ENCODE results near the gene ERMP1. TPM values are rescaled to one million over a fixed set of nuclear protein-coding genes. Genes with fewer than 3 reads are reported as not detected.

ERMP1 gene
- total and polyA plus RNA-seq, 2 donors (not counting 1 experiment from before 2014, with no cell fraction given): 4.9 to 10.6 TPM

DNA sequence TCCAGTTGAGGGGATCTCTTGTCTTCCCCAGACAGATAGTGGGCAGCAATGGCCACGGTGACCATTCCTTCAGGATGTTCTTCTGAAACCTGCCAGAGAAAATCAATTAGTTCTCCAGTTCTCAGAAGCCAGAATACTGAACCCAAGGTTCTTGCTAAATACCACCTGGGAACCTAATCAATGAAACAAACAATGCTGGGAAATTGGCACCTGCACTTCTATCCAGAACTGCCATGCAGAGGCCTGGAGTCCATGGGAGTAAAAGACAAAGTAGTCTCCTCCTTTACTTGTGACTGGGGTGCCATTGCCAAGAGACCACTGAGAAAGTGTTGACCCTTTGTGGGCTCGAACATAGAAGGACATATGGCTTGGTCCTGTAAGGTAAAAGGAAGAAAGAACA is 45.7 kb downstream of the ERMP1 start:
- H3K27ac ChIP-seq (ENCODE audit: low read length in 2 of 2): no peak overlapping the region
- no peaks in the 10 kb centered on the region for H4K20me1 ChIP-seq (ENCODE audit: control insufficient read depth, insufficient read depth, low read length, poor library complexity, severe bottlenecking)
- H3K4me1 ChIP-seq (ENCODE audit: control insufficient read depth in 2 of 2, insufficient read depth in 2 of 2, low read length in 2 of 2): peaks cover 0 to 4% of the 10 kb centered on the region in 2 donors
- no peak overlapping the region for H2AFZ ChIP-seq (ENCODE audit: insufficient read depth, low read depth, low read length, poor library complexity, severe bottlenecking)
- Mint-ChIP-seq H3K9me3 (ENCODE audit: insufficient read depth) (peaks cover 4% of the 10 kb centered on the region), H3K4me3 (no peak overlapping the region), H3K27ac (no peak overlapping the region), H3K4me1 (peaks cover 12% of the 10 kb centered on the region), H3K27me3 (no peaks in the 10 kb centered on the region)
- DNase-seq: no peak
- WGBS (ENCODE audit: insufficient coverage): 100% methylated on average over 1 of the region's 2 CpGs
- ChIA-PET POLR2A (no interaction called here), CTCF (interaction anchor here (1.0 kb wide), 1 partner anchor 187 kb away, joined by 3 read pairs; no protein-coding TSS in a partner anchor)
- ATAC-seq (ENCODE audit: low read depth): no peak
- H3K4me3 ChIP-seq (ENCODE audit: control extremely low read depth in 1 of 5, extremely low read depth in 1 of 5, insufficient read depth in 1 of 5, low read depth in 2 of 5, low read length in 4 of 5): no peak overlapping the region
- peaks cover 2 to 11% of the 10 kb centered on the region in 2 experiments for H3K36me3 ChIP-seq (replicated peaks in 1 of 2; ENCODE audit: control extremely low read depth in 1 of 2, control insufficient read depth in 1 of 2, extremely low read depth in 1 of 2, insufficient read depth in 2 of 2, low read length in 1 of 2)
- no peak overlapping the region for H3K9ac ChIP-seq (ENCODE audit: low read length)
- H3K79me2 ChIP-seq (ENCODE audit: control insufficient read depth, insufficient read depth, low read length): no peaks in the 10 kb centered on the region
- TF ChIP-seq EZH2 (IDR thresholded peaks at IDR 0.05; ENCODE audit: borderline replicate concordance, insufficient read depth, low read depth, low read length, poor library complexity, severe bottlenecking): no peak
- TF ChIP-seq, protein P1, sequence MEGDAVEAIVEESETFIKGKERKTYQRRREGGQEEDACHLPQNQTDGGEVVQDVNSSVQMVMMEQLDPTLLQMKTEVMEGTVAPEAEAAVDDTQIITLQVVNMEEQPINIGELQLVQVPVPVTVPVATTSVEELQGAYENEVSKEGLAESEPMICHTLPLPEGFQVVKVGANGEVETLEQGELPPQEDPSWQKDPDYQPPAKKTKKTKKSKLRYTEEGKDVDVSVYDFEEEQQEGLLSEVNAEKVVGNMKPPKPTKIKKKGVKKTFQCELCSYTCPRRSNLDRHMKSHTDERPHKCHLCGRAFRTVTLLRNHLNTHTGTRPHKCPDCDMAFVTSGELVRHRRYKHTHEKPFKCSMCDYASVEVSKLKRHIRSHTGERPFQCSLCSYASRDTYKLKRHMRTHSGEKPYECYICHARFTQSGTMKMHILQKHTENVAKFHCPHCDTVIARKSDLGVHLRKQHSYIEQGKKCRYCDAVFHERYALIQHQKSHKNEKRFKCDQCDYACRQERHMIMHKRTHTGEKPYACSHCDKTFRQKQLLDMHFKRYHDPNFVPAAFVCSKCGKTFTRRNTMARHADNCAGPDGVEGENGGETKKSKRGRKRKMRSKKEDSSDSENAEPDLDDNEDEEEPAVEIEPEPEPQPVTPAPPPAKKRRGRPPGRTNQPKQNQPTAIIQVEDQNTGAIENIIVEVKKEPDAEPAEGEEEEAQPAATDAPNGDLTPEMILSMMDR (IDR thresholded peaks at IDR 0.05): no peak
- H3K27me3 ChIP-seq (replicated peaks in 1 of 4; ENCODE audit: control extremely low read depth in 1 of 4, control insufficient read depth in 3 of 4, insufficient read depth in 4 of 4, low read length in 3 of 4): no peaks in the 10 kb centered on the region
- no peaks in the 10 kb centered on the region for H3K9me3 ChIP-seq (ENCODE audit: control extremely low read depth in 1 of 3, control insufficient read depth in 2 of 3, insufficient read depth in 1 of 3, low read length in 2 of 3)
- H3K4me2 ChIP-seq (replicated peaks; ENCODE audit: low read depth, low read length, poor library complexity, severe bottlenecking): no peak overlapping the region
- intact Hi-C loops (cut with micrococcal nuclease): no loop called here

DNA sequence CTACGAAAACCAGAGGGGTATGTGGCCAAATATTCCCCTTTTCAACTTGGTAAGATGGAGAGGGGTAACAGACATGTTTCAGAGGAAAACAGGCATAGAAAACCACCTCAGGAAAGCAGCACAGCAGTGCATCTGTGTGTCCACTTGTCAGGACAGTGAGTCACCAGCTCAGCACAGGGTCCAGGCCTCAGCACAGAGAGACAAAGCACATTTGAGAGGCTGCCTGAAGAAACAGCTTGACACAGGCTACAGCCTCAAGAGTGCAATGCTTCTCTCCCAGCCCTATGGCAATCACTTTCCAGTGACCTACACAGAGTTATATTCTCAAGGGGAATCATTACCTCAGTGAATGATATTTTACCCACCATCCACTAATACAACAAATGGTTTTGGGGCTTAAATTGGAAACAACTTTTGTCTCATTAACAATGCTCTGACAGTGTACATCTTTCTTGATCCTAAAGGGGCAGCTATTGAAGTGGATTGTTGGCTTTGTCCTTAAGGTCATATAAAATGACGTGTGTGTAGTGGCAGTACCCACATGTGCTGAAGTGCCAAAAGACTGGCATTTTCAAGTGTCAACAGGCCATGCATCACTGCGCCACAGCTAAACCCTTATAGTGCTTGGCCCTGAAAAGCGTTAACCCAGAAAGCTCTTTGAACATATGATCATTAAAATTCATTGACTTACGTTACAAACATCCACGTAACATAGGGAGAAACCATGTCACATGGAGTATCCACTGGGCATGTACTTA is 46.4 kb downstream of the ERMP1 start:
- Mint-ChIP-seq H3K27ac (no peak overlapping the region), H3K4me1 (peaks cover 11% of the 10 kb centered on the region), H3K4me3 (no peak overlapping the region), H3K9me3 (ENCODE audit: insufficient read depth) (peaks cover 7% of the 10 kb centered on the region), H3K27me3 (no peaks in the 10 kb centered on the region)
- Histone ChIP-seq H4K20me1 (ENCODE audit: control insufficient read depth, insufficient read depth, low read length, poor library complexity, severe bottlenecking) (no peaks in the 10 kb centered on the region), H3K4me3 (ENCODE audit: control extremely low read depth in 1 of 5, extremely low read depth in 1 of 5, insufficient read depth in 1 of 5, low read depth in 2 of 5, low read length in 4 of 5) (no peak overlapping the region), H3K4me1 (ENCODE audit: control insufficient read depth in 2 of 2, insufficient read depth in 2 of 2, low read length in 2 of 2) (peaks cover 0 to 4% of the 10 kb centered on the region in 2 donors), H3K9me3 (ENCODE audit: control extremely low read depth in 1 of 3, control insufficient read depth in 2 of 3, insufficient read depth in 1 of 3, low read length in 2 of 3) (no peaks in the 10 kb centered on the region), H3K36me3 (replicated peaks in 1 of 2; ENCODE audit: control extremely low read depth in 1 of 2, control insufficient read depth in 1 of 2, extremely low read depth in 1 of 2, insufficient read depth in 2 of 2, low read length in 1 of 2) (peaks cover 2 to 11% of the 10 kb centered on the region in 2 experiments), H3K27ac (ENCODE audit: low read length in 2 of 2) (no peak overlapping the region), H3K9ac (ENCODE audit: low read length) (no peak overlapping the region), H3K4me2 (replicated peaks; ENCODE audit: low read depth, low read length, poor library complexity, severe bottlenecking) (no peak overlapping the region), H3K27me3 (replicated peaks in 1 of 4; ENCODE audit: control extremely low read depth in 1 of 4, control insufficient read depth in 3 of 4, insufficient read depth in 4 of 4, low read length in 3 of 4) (no peaks in the 10 kb centered on the region), H3K79me2 (ENCODE audit: control insufficient read depth, insufficient read depth, low read length) (no peaks in the 10 kb centered on the region), H2AFZ (ENCODE audit: insufficient read depth, low read depth, low read length, poor library complexity, severe bottlenecking) (no peak overlapping the region)
- no peak for DNase-seq
- 100% methylated on average over 4 of the region's 6 CpGs for WGBS (ENCODE audit: insufficient coverage)
- ChIA-PET POLR2A (no interaction called here), CTCF (no interaction called here)
- TF ChIP-seq, protein P1 (IDR thresholded peaks at IDR 0.05): no peak
- TF ChIP-seq EZH2 (IDR thresholded peaks at IDR 0.05; ENCODE audit: borderline replicate concordance, insufficient read depth, low read depth, low read length, poor library complexity, severe bottlenecking): no peak
- intact Hi-C loops (cut with micrococcal nuclease): no loop called here
- no peak for ATAC-seq (ENCODE audit: low read depth)
